HG03442 (cell line): ENCODE data around the gene RNF26.

ENCODE experiments used
- ATAC-seq: cut with Tn5 transposase; IDR thresholded peaks from one replicate; pipeline ENCODE4 v1.9.1; 2021; ENCODE audit warnings: mild to moderate bottlenecking, moderate library complexity; ENCODE audit not compliant: unreplicated experiment

RNF26 gene

GRCh38 chr11:119315131-119316015, 19.0 kb upstream of the RNF26 start:
- ATAC-seq, result no peak

- ATAC-seq, result no peak
These were observed 18.2 kb upstream of the RNF26 start for GRCh38 chr11:119316016-119316728.

GRCh38 chr11:119316729-119317591, 17.4 kb upstream of the RNF26 start, which contains the start of gene MCAM:
MCAM (minus strand) TSS chr11:119317130; CDS start chr11:119317101, 29 bp downstream.
- no peak for ATAC-seq

- no peak for ATAC-seq
These were observed 16.6 kb upstream of the RNF26 start for GRCh38 chr11:119317592-119318239.

- no peak for ATAC-seq
These were observed 15.8 kb upstream of the RNF26 start for GRCh38 chr11:119318240-119319135.

- ATAC-seq, result no peak
These were observed 15.1 kb upstream of the RNF26 start for GRCh38 chr11:119319136-119319699.

- no peak for ATAC-seq
These were observed 14.6 kb upstream of the RNF26 start for GRCh38 chr11:119319700-119320239.

- ATAC-seq, result no peak
These were observed 14.0 kb upstream of the RNF26 start for GRCh38 chr11:119320240-119320775.

GRCh38 chr11:119320776-119321524, 13.4 kb upstream of the RNF26 start:
- no peak for ATAC-seq

GRCh38 chr11:119322360-119322739, 12.0 kb upstream of the RNF26 start:
- ATAC-seq, result no peak

- ATAC-seq, result no peak
These were observed 11.3 kb upstream of the RNF26 start for GRCh38 chr11:119322921-119323531.

- no peak for ATAC-seq
These were observed 10.7 kb upstream of the RNF26 start for GRCh38 chr11:119323532-119324033.

GRCh38 chr11:119324189-119324588, 10.1 kb upstream of the RNF26 start:
- ATAC-seq, result no peak

- ATAC-seq, result no peak
These were observed 5.0 kb upstream of the RNF26 start for GRCh38 chr11:119329320-119329719.

GRCh38 chr11:119330237-119330636, 4.1 kb upstream of the RNF26 start:
- ATAC-seq, result no peak

- ATAC-seq, result no peak
These were observed 2.1 kb upstream of the RNF26 start for GRCh38 chr11:119332111-119332765.
